GM19043 (cell line): ENCODE measurements around the gene PTX4.
A peak's percentile ranks its signal among the peaks of the same experiment; 100 is the strongest.
"Not testable (repeated sequence)": the region's sequence is repeated elsewhere in the genome, so short reads cannot be mapped to it uniquely, and the experiment has no call there.

Experiments used
- ATAC-seq: cut with Tn5 transposase; IDR thresholded peaks from one replicate; pipeline ENCODE4 v1.9.1; 2021; ENCODE audit warnings: low read depth; ENCODE audit not compliant: unreplicated experiment

PTX4 gene

DNA sequence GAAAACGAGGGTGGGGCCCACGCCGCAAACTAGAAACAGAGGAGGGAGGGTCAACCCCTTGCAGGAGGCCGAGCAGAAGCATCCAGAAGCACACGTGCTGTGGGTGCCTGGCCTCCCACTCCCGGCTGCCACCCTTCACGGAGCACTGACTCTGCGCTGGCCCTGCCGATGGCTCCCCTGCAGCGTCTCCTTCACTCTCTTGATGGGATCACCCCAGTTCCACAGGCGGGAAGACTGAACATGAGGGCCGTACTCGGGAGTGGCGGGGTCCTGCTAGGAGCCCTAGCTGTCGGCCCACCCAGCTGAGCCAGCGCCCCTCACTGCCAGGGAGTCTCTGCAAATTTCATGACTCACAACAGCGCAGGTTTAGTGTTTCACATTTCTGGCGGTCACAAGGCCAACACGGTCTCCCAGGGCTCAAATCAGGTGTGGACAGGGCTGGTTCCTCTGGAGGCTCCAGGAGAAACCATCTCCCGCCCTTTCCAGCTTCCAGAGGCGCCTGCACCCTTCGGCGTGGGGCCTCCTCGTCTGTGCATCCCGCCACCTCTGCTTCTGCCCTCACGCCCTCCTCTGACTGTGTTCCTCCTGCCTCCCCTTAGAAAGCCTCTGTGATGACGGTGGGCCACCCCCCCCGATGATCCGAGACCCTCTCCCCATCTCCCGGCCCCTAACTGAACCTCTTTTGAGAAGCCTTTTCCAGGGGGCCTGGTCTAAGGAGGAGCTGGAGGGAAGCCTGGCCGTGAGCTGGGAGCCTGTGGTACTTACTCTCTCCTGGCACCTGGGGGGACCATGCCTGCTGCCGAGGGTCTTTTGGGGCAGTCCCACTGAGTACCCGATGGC lies 2.0 kb downstream of the PTX4 start:
- no peak for ATAC-seq

DNA sequence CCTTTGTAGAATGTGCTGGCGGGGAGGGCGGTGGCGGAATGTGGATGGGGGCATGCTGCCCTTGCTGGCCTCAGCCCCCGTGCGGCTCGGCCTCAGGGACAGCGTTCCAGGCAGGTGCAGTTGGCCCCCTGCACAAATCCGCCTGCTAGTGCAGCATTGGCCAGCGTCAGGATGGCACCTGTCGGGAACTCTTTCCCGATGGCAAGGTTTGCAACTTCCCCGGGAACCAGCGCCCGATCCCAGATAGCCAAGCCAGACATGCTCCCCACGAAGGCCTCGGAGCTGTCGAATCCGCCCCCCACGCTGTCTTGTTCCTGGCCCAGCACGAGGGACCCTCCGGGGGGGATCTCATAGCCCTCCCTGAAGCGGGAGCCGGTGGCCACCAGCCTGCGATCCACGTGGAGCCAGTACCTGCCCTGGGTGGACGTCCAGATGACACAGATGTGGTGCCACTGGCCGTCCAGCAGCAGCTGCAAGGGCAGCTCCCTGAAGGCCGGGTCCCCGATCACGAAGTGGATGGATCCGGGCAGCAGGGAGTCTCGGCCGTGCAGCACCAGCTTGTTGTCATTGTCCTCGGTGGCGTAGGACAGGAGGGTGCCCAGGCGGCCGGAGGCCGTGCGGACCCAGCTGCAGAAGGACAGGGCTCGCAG lies 2.8 kb downstream of the PTX4 start:
- ATAC-seq: no peak

DNA sequence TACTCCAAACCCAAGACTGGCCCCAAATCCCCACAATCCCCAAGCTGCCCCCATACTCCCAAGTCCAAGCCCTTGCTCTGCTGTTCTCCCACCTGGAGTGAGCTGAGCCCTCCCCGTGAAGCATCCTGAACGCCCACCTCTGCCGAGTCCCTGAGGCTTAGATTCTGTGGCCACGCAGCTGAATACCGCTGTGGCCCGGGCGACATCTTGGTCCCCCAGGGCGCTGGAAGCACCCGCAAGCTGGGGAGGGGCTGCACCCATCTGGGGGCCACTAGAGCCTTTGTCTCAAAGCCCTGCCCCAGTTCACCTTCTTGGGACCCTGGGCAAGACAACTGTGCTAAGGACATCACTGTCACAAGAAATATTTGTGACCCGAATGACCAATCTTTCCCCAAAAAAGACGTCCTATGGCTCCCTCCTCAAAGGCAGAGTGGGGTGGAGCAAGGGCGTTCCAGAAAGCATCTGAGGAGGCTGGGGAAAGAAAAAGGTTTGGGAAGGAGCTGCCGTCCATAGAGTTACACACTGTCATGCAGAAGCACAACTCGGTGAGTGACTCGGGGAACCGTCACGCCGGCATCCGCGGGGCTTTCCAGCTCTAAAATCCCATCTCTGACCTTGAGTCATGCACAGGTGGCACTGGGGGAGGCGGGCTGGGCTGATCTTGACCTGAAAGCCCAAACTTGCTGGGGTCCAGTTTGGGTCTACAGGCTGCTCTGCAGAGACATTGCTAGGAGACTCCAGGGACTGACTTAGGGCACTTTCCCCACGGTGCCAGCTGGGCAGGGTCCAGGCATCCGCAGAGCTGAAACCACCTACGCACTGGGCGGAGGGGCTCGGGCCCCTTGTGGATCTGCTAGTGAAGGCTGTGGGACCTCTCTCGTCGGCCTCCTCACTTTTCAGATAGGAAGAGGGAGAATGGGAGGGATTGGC lies 6.6 kb downstream of the PTX4 start:
- no peak for ATAC-seq

DNA sequence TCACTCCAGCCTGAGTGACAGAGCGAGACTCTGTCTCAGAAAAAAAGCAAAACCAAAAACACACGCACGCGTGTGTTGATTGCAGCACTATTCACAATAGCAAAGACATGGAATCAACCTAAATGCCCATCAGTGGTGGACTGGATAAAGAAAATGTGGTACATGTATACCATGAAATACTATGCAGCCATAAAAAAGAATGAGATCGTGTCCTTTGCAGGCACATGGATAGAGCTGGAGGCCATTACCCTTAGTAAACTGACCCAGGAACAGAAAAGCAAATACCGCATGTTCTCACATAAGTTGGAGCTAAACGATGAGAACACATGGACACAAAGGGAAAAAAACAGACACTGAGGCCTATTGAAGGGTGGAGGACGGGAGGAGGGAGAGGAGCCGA lies 9.8 kb downstream of the PTX4 start:
- not testable (repeated sequence) for ATAC-seq

DNA sequence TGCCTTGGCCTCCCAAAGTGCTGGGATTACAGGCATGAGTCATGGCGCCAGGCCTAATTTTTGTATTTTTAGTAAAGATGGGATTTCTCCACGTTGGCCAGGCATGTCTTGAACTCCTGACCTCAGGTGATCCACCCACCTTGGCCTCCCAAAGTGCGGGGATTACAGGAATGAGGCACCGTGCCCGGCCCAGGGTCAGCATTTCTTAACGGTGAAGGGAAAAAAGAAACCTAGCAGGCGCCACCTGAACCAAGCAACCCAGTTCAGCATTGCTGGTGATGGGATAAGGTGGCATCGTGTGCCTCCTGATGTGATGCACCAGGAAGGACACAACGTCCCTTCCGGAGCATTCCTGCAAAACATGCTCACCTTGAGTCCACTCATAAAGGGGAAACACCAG lies 11.7 kb downstream of the PTX4 start:
- ATAC-seq: no peak

DNA sequence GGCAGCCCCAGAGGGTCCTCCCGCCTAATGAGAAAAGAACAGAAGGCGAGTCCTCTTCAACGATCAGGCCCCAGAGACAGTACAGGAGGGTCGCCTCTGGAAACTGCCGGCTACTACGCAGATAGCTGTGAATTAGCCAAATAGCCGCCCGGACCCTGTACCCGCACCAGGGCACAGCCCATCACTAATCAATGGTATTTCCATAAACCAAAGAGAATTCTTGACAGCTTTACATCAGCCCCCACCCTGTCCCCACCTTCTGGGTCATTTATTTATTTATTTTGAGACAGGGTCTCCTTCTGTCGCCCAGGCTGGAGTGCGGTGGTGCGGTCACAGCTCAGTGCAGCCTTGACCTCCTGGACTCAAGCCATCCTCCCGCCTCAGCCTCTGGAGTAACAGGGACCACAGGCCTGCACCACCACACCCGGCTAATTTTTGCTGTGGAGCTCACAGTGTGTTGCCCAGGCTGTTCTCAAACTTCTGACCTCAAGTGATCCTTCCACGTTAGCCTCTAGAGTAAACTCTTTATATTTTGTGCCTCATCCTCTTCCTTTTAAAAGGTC lies 13.1 kb downstream of the PTX4 start:
- no peak for ATAC-seq

DNA sequence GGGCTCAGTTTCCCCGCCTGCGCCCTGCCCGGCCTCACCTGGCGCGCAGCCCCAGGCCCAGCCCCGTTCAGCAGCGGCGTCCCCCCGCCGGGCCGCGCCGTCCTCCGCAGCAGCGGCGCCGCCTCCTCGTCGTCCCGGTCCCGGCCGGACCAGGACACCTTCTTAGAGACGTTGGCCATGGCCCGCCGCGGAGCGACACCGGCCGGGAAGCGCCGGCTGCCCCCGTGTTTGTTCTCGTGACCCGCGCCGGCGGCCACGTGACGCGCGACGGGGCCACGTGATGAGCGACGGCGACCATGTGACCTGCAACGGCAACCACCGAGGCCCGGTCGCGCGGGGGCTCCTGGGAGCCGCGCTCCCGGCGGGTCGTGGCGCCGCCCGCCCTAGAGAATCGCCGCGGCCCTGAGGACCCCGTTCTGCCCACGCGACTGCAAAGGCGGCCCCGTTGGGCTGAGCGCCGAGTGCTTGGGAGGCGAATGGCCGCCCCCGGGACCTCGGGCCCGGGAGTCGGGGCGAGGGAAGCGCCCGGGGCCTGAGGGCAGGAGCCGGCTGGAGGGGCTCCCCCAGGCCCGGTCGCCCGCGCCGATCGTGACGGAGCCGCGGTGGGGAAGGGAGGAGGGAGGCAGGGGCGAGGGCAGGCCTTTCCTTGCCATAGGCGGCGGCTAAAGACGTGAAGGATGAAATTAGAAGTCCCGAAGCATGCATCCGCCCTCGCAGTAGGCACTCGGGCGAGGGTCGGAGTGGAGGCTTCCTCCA lies 13.8 kb downstream of the PTX4 start, which contains the start of gene CLCN7:
CLCN7 (minus strand) TSS at position 233 of the 756 bp plus-strand sequence; CDS start at position 179, 54 bp downstream.
- ATAC-seq: peak; percentile 78

DNA sequence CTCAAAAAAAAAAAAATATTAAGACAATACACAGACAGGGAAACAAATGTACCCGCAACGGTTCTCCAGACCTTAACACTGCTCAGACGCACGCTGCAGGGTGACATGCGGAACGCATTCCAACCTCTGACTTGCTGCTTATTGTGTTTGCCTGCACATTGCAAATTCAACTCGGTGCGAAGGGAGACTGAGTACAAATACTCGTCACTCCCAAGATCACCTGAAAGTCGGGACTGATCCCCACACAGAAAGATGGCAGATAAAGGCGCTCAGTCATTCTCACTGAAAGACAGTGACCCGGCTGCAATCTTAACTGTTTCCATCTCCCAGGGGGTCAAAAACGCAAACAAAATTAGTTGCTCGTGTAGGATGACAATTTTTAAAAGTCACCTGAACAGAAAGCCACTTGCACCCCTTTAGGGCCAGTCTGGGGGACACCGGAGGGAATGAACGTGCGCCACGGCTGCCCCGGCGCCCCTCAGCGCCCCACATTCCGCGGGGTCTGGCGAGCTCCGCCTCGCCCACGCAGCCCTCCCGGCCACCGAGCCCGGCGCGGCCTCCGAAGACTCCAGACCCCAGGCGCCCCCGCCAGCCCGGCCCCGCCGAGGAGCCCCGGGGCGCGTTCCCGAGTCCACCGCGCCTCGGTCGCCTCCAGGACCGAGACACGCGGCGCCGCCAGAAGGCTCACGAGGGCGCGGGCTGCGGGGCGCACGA lies 14.5 kb downstream of the PTX4 start:
- ATAC-seq: peak; percentile 9

DNA sequence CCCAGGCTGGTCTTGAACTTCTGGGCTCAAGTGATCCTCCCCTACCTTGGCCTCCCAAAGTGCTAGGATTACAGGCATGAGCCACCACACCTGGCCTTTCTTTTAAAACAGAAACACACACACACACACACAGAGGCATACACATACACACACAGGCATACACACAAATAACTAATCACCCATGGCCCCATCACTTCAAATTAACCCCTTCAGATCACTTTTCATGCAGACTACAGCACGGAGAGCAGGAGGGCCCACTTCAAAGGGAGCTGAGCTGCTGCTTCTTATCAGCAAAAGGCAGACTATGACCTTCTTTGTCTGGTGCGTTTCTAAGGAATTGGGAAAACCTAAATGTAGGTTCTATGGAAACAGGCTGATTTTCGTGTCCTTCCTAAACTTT lies 15.8 kb downstream of the PTX4 start:
- ATAC-seq: no peak

DNA sequence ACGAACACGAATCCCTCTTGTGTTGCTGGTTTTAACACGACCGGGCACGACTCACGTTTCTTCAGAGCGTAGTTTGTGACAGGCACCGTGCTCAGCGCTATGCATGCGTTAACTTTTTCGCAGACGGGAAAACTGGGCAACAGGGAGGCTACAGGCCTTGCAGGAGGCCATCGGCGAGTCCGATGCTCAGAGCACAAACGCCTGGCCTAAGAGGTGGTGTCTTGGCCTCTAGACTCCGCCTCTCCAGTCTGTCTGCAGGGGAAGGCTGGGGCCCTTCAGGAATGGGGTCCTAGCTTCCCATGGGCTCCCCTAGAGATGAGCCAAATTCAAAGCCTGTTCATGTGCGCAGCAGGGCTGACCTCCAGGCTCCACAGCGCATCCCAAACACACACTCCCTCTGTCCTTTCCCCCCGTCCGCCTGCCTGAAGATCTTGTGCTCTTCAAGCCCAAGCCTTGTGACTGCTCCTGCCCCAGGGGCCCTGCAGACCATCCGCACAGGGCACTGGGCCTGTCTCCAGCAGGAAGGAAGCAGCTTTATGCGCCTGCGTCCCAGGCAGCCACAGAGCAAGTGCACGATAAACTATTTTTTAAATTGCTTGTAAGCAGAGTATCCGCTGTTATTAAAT lies 17.1 kb downstream of the PTX4 start:
- ATAC-seq: no peak

DNA sequence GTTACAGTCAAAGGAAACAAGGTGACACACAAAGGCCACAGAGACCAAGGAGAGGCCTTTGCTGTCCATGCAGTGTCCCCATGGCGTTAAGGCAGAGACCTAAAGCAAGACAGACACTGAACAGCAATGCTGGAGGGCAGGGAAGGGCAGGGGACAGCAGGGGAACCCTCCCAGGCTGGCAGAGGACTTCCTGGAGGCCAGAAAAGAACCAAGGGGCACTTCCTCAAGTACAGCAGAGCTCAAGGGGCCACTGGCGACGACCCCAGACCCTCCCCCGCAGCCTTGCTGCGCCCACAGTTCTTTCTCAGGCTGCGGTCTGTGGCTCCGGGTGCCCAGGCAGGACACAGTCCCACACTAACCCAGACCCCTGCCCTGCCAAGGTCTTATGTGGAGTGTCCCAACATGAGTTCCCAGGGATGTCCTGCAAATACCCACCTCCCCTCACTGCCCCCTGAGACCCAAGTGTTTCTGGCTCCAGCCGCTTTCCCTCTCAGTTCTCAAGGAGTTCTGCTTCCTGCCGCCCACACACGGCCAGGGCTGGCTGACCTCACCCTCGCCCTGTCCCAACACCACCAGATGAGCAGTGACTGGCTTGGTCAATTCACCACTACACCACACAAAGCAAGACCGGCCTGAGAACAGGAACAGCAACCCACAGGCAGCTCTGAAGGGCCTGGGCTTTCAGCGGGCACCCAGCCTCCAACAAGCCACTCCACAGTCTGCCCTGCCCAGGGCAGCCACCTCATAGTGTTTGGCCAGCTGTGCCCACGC lies 18.1 kb downstream of the PTX4 start:
- ATAC-seq: no peak

DNA sequence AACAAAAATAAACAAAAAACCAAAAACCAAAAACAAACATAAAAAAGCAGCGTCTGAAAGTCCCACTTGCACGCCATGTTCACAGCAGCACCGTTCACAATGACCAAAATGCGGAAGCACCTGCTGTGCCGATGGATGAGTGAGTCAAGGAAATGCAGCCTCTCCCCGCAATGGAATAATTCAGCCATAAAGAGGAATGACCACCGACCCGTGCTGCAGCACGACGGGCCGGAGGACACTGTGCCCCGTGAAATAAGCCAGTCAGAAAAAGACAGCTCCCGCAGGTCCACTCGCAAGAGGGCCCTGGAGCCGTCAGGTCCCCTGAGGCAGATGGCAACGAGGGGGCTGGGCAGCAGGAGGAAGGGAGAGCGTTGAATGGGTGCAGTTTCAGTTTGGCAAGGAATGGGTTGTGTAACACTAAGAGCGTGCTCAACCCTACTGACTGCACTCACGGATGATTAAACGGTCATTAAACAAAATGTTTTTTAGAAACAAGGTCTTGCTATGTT lies 19.0 kb downstream of the PTX4 start:
- ATAC-seq: no peak

DNA sequence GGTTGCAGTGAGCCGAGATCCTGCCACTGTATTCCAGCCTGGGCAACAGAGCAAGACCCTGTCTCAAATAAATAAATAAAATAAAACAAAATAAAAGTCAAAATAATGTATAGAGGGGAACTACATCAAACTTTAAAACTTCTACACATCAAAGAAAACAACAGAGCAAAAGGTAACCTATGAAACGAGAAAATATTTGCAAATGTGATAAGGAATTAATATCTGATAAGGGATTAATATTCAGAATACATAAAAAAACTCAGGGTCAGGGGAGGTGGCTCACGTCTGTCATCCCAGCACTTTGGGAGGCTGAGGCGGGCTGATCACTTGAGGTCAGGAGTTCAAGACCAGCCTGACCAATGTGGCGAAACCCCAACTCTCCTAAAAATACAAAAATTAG lies 19.6 kb downstream of the PTX4 start:
- not testable (repeated sequence) for ATAC-seq

DNA sequence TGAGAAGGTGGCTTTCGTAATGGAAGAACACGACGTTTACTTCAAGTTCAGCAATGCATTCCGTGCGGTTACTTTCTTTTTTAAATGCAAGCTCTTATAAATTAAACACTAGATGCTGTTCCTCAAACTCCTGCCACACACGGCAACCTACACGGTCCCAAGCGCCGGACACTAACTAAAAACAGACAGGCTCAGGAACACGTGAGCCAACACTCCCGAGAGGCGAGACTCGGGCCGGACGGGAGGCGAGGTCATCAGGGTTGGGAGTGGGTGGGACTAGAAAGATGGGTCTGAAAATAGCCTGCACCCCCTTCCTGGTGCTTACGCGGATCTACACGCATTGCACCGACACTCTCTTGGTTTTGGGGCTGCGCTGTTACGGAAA lies 20.3 kb downstream of the PTX4 start:
- ATAC-seq: no peak

DNA sequence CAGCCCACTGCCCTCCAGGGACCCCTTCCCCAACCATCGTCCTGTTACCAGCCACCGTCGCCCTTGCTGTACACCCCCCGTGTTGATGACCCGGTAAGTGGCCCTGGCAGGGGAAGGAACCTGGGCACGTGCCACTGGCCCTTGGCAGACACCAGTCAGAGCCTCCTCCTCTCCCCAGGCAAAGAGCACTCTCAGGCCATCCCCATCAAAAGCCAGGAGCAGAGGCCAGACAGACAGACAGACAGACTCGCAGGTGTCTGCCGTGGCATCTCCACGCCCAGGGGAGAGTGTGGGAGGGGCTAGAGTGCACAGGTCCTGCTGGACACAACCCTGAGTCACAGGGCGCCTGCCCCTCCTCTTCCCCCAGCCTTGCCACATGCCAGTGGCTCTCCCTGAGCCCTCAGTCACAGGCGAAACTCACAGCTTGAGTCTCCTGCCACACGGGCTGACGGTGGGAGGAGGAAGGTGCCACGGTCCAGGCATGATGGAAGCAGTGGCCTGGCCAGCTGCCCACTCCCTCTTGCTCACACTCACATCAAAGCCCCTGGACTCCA lies 21.7 kb downstream of the PTX4 start:
- no peak for ATAC-seq

DNA sequence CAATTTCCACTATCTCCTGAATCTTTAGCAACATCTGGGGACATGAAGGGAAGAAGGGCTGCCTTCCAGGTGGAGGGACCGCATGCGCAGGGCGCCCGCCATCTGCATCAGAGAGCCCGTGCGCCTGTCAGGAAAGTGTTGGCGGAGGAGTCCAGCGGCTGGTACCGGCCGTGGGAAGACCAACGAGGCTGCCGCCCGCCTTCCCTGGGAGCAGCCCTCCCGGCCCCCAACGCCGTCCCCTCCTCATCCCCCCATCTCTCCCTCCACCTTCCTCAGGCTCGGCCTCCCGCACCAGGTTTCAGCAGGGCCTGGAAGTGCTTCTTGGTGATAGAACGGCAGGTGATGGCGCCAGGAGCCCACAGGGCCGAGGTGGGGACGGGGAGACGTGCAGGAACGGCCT lies 22.7 kb downstream of the PTX4 start:
- ATAC-seq: no peak

DNA sequence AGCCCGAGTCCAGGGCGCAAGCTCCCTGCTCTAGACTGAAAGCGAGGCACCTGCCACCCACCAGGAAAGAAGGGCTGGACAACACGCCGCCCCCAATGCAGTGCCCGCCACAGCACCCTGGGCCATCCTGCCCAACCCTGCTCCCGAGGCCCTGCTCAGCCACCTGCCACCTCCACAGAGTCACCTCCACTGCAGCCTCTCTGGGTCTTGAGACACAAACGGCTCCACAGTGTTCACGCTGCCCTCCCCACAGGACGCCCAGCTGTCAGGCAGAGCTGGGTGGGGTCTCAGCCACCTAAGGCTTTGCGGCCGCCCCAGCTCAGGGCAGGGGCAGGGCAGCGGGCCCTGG lies 23.2 kb downstream of the PTX4 start:
- ATAC-seq: no peak
